ENCODE measurements around the gene ATG3. TPM values are rescaled to one million over a fixed set of nuclear protein-coding genes. Genes with fewer than 3 reads are reported as not detected.
"Not testable (repeated sequence)": the region's sequence is repeated elsewhere in the genome, so short reads cannot be mapped to it uniquely, and the experiment has no call there.

Gene ATG3
- polyA plus RNA-seq, 3 donors from 2014 or later, result 53.9 to 120 (median 62.8) TPM

- H3K27ac Mint-ChIP-seq, result no peak overlapping the region
- no peak overlapping the region for H3K4me3 Mint-ChIP-seq
Observed at GRCh38 chr3:112503304-112503972, 58.3 kb downstream of the ATG3 start.

GRCh38 chr3:112500621-112501020 is 61.1 kb downstream of the ATG3 start:
- H3K36me3 Mint-ChIP-seq, result no peaks in the 10 kb centered on the region
- DNase-seq, result no peak

More at GRCh38 chr3:112503304-112503972, 58.3 kb downstream of the ATG3 start:
- Mint-ChIP-seq H3K9me3 (no peaks in the 10 kb centered on the region), H3K4me1 (peaks cover 14 to 15% of the 10 kb centered on the region in 2 donors), H3K27me3 (ENCODE audit: low read depth in 3 of 3) (peaks cover 0 to 2% (median 0%) of the 10 kb centered on the region in 3 donors), H3K36me3 (no peaks in the 10 kb centered on the region)
- DNase-seq, result no peak

GRCh38 chr3:112498914-112499711 is 62.6 kb downstream of the ATG3 start, which contains the start of gene BTLA:
TSS of gene BTLA (minus strand) at chr3:112499472. CDS start at chr3:112499358, 114 bp downstream.
- no peak for DNase-seq

More at GRCh38 chr3:112500621-112501020, 61.1 kb downstream of the ATG3 start:
- Mint-ChIP-seq H3K27me3 (ENCODE audit: low read depth in 3 of 3) (peaks cover 0 to 3% (median 2%) of the 10 kb centered on the region in 3 donors), H3K4me3 (no peak overlapping the region), H3K4me1 (peaks cover 14 to 15% of the 10 kb centered on the region in 2 donors), H3K27ac (no peak overlapping the region), H3K9me3 (no peaks in the 10 kb centered on the region)

GRCh38 chr3:112497897-112498548 is 63.7 kb downstream of the ATG3 start:
- Mint-ChIP-seq H3K4me1 (peaks cover 14 to 15% of the 10 kb centered on the region in 2 donors), H3K27me3 (ENCODE audit: low read depth in 3 of 3) (peaks cover 0 to 5% (median 0%) of the 10 kb centered on the region in 3 donors), H3K4me3 (no peak overlapping the region), H3K36me3 (peaks cover 0 to 1% (median 0%) of the 10 kb centered on the region in 3 donors), H3K9me3 (no peaks in the 10 kb centered on the region), H3K27ac (no peak overlapping the region)
- no peak for DNase-seq

More at GRCh38 chr3:112498914-112499711, 62.6 kb downstream of the ATG3 start, which contains the start of gene BTLA:
- Mint-ChIP-seq H3K36me3 (no peaks in the 10 kb centered on the region), H3K4me3 (peak within 1 kb of the TSS in 3 of 5 donors; percentile 30 to 58 (median 36)), H3K27ac (no peak within 1 kb of the TSS), H3K27me3 (ENCODE audit: low read depth in 3 of 3) (peaks cover 0 to 5% (median 0%) of the 10 kb centered on the region in 3 donors), H3K9me3 (no peaks in the 10 kb centered on the region), H3K4me1 (peaks cover 14 to 15% of the 10 kb centered on the region in 2 donors)

- Mint-ChIP-seq H3K4me3 (no peak overlapping the region), H3K27me3 (ENCODE audit: low read depth in 3 of 3) (peaks cover 0 to 5% (median 0%) of the 10 kb centered on the region in 3 donors), H3K27ac (no peak overlapping the region), H3K36me3 (peaks cover 0 to 4% (median 0%) of the 10 kb centered on the region in 3 donors), H3K4me1 (peaks cover 14 to 15% of the 10 kb centered on the region in 2 donors), H3K9me3 (no peaks in the 10 kb centered on the region)
- DNase-seq, result no peak
Observed at GRCh38 chr3:112496366-112497067, 65.2 kb downstream of the ATG3 start.

- H3K9me3 Mint-ChIP-seq, result not testable (repeated sequence)
Observed at GRCh38 chr3:112494448-112494767, 67.4 kb downstream of the ATG3 start.

GRCh38 chr3:112492124-112492523 is 69.6 kb downstream of the ATG3 start:
- Mint-ChIP-seq H3K9me3 (no peaks in the 10 kb centered on the region), H3K36me3 (peaks cover 0 to 4% (median 0%) of the 10 kb centered on the region in 3 donors), H3K27ac (no peak overlapping the region), H3K27me3 (ENCODE audit: low read depth in 3 of 3) (peaks cover 0 to 2% (median 0%) of the 10 kb centered on the region in 3 donors), H3K4me1 (no peaks in the 10 kb centered on the region), H3K4me3 (no peak overlapping the region)
- DNase-seq, result no peak

More at GRCh38 chr3:112494448-112494767, 67.4 kb downstream of the ATG3 start:
- H3K4me3 Mint-ChIP-seq; H3K27me3 Mint-ChIP-seq (ENCODE audit: low read depth in 3 of 3); H3K36me3 Mint-ChIP-seq; H3K4me1 Mint-ChIP-seq; DNase-seq; H3K27ac Mint-ChIP-seq: not testable (repeated sequence)

GRCh38 chr3:112491373-112491772 is 70.4 kb downstream of the ATG3 start:
- no peaks in the 10 kb centered on the region for H3K4me1 Mint-ChIP-seq
- H3K36me3 Mint-ChIP-seq, result peaks cover 0 to 4% (median 0%) of the 10 kb centered on the region in 3 donors
- peaks cover 0 to 2% (median 0%) of the 10 kb centered on the region in 3 donors for H3K27me3 Mint-ChIP-seq (ENCODE audit: low read depth in 3 of 3)
- H3K9me3 Mint-ChIP-seq, result no peaks in the 10 kb centered on the region
- no peak for DNase-seq
- no peak overlapping the region for H3K27ac Mint-ChIP-seq
- no peak overlapping the region for H3K4me3 Mint-ChIP-seq

GRCh38 chr3:112489674-112490479 is 71.9 kb downstream of the ATG3 start:
- Mint-ChIP-seq H3K4me1 (no peaks in the 10 kb centered on the region), H3K27ac (no peak overlapping the region), H3K4me3 (no peak overlapping the region), H3K9me3 (no peaks in the 10 kb centered on the region), H3K27me3 (ENCODE audit: low read depth in 3 of 3) (peaks cover 0 to 2% (median 0%) of the 10 kb centered on the region in 3 donors), H3K36me3 (peaks cover 0 to 4% (median 0%) of the 10 kb centered on the region in 3 donors)
- no peak for DNase-seq

GRCh38 chr3:112486811-112487505 is 74.8 kb downstream of the ATG3 start:
- Mint-ChIP-seq H3K4me1 (peaks cover 0 to 5% of the 10 kb centered on the region in 2 donors), H3K27ac (no peak overlapping the region), H3K9me3 (no peaks in the 10 kb centered on the region), H3K36me3 (peaks cover 0 to 4% (median 0%) of the 10 kb centered on the region in 3 donors), H3K4me3 (no peak overlapping the region), H3K27me3 (ENCODE audit: low read depth in 3 of 3) (no peaks in the 10 kb centered on the region)
- no peak for DNase-seq

- H3K4me3 Mint-ChIP-seq, result no peak overlapping the region
Observed at GRCh38 chr3:112484352-112484751, 77.4 kb downstream of the ATG3 start.

GRCh38 chr3:112482675-112483074 is 79.1 kb downstream of the ATG3 start:
- Mint-ChIP-seq H3K36me3 (peaks cover 0 to 4% (median 3%) of the 10 kb centered on the region in 3 donors), H3K9me3 (no peaks in the 10 kb centered on the region), H3K27ac (no peak overlapping the region), H3K4me1 (peaks cover 0 to 5% of the 10 kb centered on the region in 2 donors), H3K4me3 (no peak overlapping the region), H3K27me3 (ENCODE audit: low read depth in 3 of 3) (peaks cover 0 to 3% (median 3%) of the 10 kb centered on the region in 3 donors)
- no peak for DNase-seq

More at GRCh38 chr3:112484352-112484751, 77.4 kb downstream of the ATG3 start:
- Mint-ChIP-seq H3K27me3 (ENCODE audit: low read depth in 3 of 3) (peaks cover 0 to 3% (median 1%) of the 10 kb centered on the region in 3 donors), H3K4me1 (peaks cover 0 to 5% of the 10 kb centered on the region in 2 donors), H3K9me3 (no peaks in the 10 kb centered on the region), H3K36me3 (peaks cover 0 to 4% (median 3%) of the 10 kb centered on the region in 3 donors), H3K27ac (no peak overlapping the region)
- DNase-seq, result no peak

Data from immature natural killer cell (primary cell).